AG08396 (cell line): Measurements from ENCODE around the gene APIP.

Experiments used
- DNase-seq: peaks from one replicate; pipeline ENCODE4 v3.0.0; 2012; ENCODE audit warnings: low spot score, mixed read lengths

The APIP gene

GRCh38 chr11:34840736-34841386, 75.3 kb downstream of the APIP start:
- DNase-seq, result no peak

GRCh38 chr11:34839969-34840368, 76.2 kb downstream of the APIP start:
- DNase-seq, result no peak

- DNase-seq, result no peak
These were observed 79.0 kb downstream of the APIP start for GRCh38 chr11:34836958-34837856.

- DNase-seq, result no peak
These were observed 82.6 kb downstream of the APIP start for GRCh38 chr11:34833602-34834001.
